Renal cortical epithelial cell (primary cell): Measurements from ENCODE around the gene KPNA1. TPM values are rescaled to one million over a fixed set of nuclear protein-coding genes. Genes with fewer than 3 reads are reported as not detected.

Experiments used
- DNase-seq: peaks from one replicate; pipeline ENCODE4 v3.0.0-alpha.2; 2011; ENCODE audit warnings: low read depth
- total RNA-seq: library from RNA; depleted of rRNA; stranded (reverse); fragments of >200 nt; gene quantifications from 2 replicates; pipeline ENCODE4 v1.2.3, GENCODE V29; 2014

KPNA1 gene
- total RNA-seq, 1 donor from 2014 or later: 61.3 TPM

GRCh38 chr3:122383771-122384697, 130.7 kb downstream of the KPNA1 start, which contains the start of gene FAM162A:
FAM162A (plus strand) TSS chr3:122384182; CDS start chr3:122384266, 84 bp downstream.
- DNase-seq: peak; percentile 75

- DNase-seq: peak; percentile 66
Measured at GRCh38 chr3:122382888-122383666, 131.7 kb downstream of the KPNA1 start, which contains the start of gene MIX23. MIX23 (minus strand) TSS chr3:122383231; CDS start chr3:122383224, 7 bp downstream.

- no peak for DNase-seq
Measured at GRCh38 chr3:122377975-122378374, 136.8 kb downstream of the KPNA1 start.

GRCh38 chr3:122374034-122374433, 140.7 kb downstream of the KPNA1 start:
- no peak for DNase-seq

Other genes starting within 250 kb of the KPNA1 start
- not detected in 2 replicates for gene CSTA, start 189.7 kb downstream of the KPNA1 start, total RNA-seq
- gene MIX23, start 131.7 kb downstream of the KPNA1 start, total RNA-seq: 45.8 and 63.6 TPM in 2 replicates
- gene FAM162A, start 130.8 kb downstream of the KPNA1 start, total RNA-seq: 14.1 and 53.6 TPM in 2 replicates
- 3.5 and 6.7 TPM in 2 replicates for gene WDR5B, start 98.9 kb downstream of the KPNA1 start, total RNA-seq
- gene PARP9, start 49.4 kb upstream of the KPNA1 start, total RNA-seq: 39.8 and 41.5 TPM in 2 replicates
- gene DTX3L, start 49.4 kb upstream of the KPNA1 start, total RNA-seq: 39.1 and 55.1 TPM in 2 replicates
- gene PARP15, start 62.7 kb upstream of the KPNA1 start, total RNA-seq: 0.20 TPM in 1 of 2 replicates, not detected in the other
- gene PARP14, start 165.9 kb upstream of the KPNA1 start, total RNA-seq: 110 and 123 TPM in 2 replicates